ENCODE results near the gene GPR146. TPM values are rescaled to one million over a fixed set of nuclear protein-coding genes. Genes with fewer than 3 reads are reported as not detected.
A peak's percentile ranks its signal among the peaks of the same experiment; 100 is the strongest.

Gene GPR146
- total RNA-seq, 2 donors from 2014 or later: 0.66 to 0.75 TPM

GRCh38 chr7:1068013-1068412, 23.7 kb downstream of the GPR146 start:
- Mint-ChIP-seq H3K27ac (peak overlapping the region; percentile 23), H3K36me3 (ENCODE audit: low read depth) (peaks cover 5% of the 10 kb centered on the region), H3K4me1 (peaks cover 5% of the 10 kb centered on the region), H3K27me3 (ENCODE audit: insufficient read depth) (no peaks in the 10 kb centered on the region), H3K9me3 (peaks cover 14% of the 10 kb centered on the region), H3K4me3 (no peak overlapping the region)
- peaks cover 6% of the 10 kb centered on the region for H3K9me3 ChIP-seq (ENCODE audit: control insufficient read depth, low read length)
- TF ChIP-seq CTCF (conservative IDR thresholded peaks at IDR 0.05): no peak
- H3K4me3 ChIP-seq (ENCODE audit: low read length): no peak overlapping the region
- no peak overlapping the region for H3K9ac ChIP-seq (ENCODE audit: extremely low read depth, low read length, poor library complexity, severe bottlenecking)
- peaks cover 2% of the 10 kb centered on the region for H3K4me1 ChIP-seq (ENCODE audit: control insufficient read depth, insufficient read depth, low read length)
- H3K27me3 ChIP-seq (ENCODE audit: control insufficient read depth, insufficient read depth, low read length, poor library complexity, severe bottlenecking): no peaks in the 10 kb centered on the region
- WGBS, 2 experiments (ENCODE audit: insufficient coverage in 1 of 2, insufficient read length in 1 of 2): 95 to 96% methylated on average over 9 to 14 of the region's 14 CpGs
- H3K27ac ChIP-seq (ENCODE audit: low read depth, low read length): no peak overlapping the region
- DNase-seq: no peak
- no peaks in the 10 kb centered on the region for H3K36me3 ChIP-seq (ENCODE audit: control insufficient read depth, insufficient read depth, low read length)

GRCh38 chr7:1068619-1069018, 24.3 kb downstream of the GPR146 start:
- no peak overlapping the region for H3K4me3 ChIP-seq (ENCODE audit: low read length)
- TF ChIP-seq CTCF (conservative IDR thresholded peaks at IDR 0.05): no peak
- peaks cover 2% of the 10 kb centered on the region for H3K4me1 ChIP-seq (ENCODE audit: control insufficient read depth, insufficient read depth, low read length)
- Mint-ChIP-seq H3K4me1 (peaks cover 9% of the 10 kb centered on the region), H3K9me3 (peaks cover 14% of the 10 kb centered on the region), H3K27me3 (ENCODE audit: insufficient read depth) (no peaks in the 10 kb centered on the region), H3K4me3 (no peak overlapping the region), H3K27ac (peak overlapping the region; percentile 23), H3K36me3 (ENCODE audit: low read depth) (peaks cover 5% of the 10 kb centered on the region)
- WGBS, 2 experiments (ENCODE audit: insufficient coverage in 1 of 2, insufficient read length in 1 of 2): 88 to 92% methylated on average over 11 of the region's 11 CpGs
- H3K27me3 ChIP-seq (ENCODE audit: control insufficient read depth, insufficient read depth, low read length, poor library complexity, severe bottlenecking): no peaks in the 10 kb centered on the region
- H3K27ac ChIP-seq (ENCODE audit: low read depth, low read length): no peak overlapping the region
- H3K9me3 ChIP-seq (ENCODE audit: control insufficient read depth, low read length): peaks cover 6% of the 10 kb centered on the region
- no peak overlapping the region for H3K9ac ChIP-seq (ENCODE audit: extremely low read depth, low read length, poor library complexity, severe bottlenecking)
- DNase-seq: no peak
- no peaks in the 10 kb centered on the region for H3K36me3 ChIP-seq (ENCODE audit: control insufficient read depth, insufficient read depth, low read length)

GRCh38 chr7:1070544-1071011, 26.2 kb downstream of the GPR146 start:
- Histone ChIP-seq H3K36me3 (ENCODE audit: control insufficient read depth, insufficient read depth, low read length) (no peaks in the 10 kb centered on the region), H3K4me1 (ENCODE audit: control insufficient read depth, insufficient read depth, low read length) (peaks cover 2% of the 10 kb centered on the region), H3K27me3 (ENCODE audit: control insufficient read depth, insufficient read depth, low read length, poor library complexity, severe bottlenecking) (no peaks in the 10 kb centered on the region), H3K27ac (ENCODE audit: low read depth, low read length) (no peak overlapping the region), H3K9ac (ENCODE audit: extremely low read depth, low read length, poor library complexity, severe bottlenecking) (no peak overlapping the region), H3K9me3 (ENCODE audit: control insufficient read depth, low read length) (peaks cover 6% of the 10 kb centered on the region), H3K4me3 (ENCODE audit: low read length) (no peak overlapping the region)
- H3K36me3 Mint-ChIP-seq (ENCODE audit: low read depth): peaks cover 5% of the 10 kb centered on the region
- H3K27ac Mint-ChIP-seq: no peak overlapping the region
- H3K4me3 Mint-ChIP-seq: no peak overlapping the region
- DNase-seq: no peak
- H3K9me3 Mint-ChIP-seq: peaks cover 14% of the 10 kb centered on the region
- no peaks in the 10 kb centered on the region for H3K27me3 Mint-ChIP-seq (ENCODE audit: insufficient read depth)
- WGBS, 2 experiments (ENCODE audit: insufficient coverage in 1 of 2, insufficient read length in 1 of 2): 93 to 98% methylated on average over 41 to 42 of the region's 42 CpGs
- H3K4me1 Mint-ChIP-seq: peaks cover 16% of the 10 kb centered on the region
- no peak for TF ChIP-seq CTCF (conservative IDR thresholded peaks at IDR 0.05)
